HepG2 (cell line): ENCODE data around the gene GUK1. TPM values are rescaled to one million over a fixed set of nuclear protein-coding genes. Genes with fewer than 3 reads are reported as not detected.

Source experiments
- HMGXB3 ChIP-seq: sonication (generic); formaldehyde crosslinking; IDR thresholded peaks from 2 replicates; pipeline ENCODE4 v1.4.0; 2020; ENCODE audit warnings: missing genetic modification reagents, borderline replicate concordance
- HOXD1 ChIP-seq: sonication (generic); formaldehyde crosslinking; IDR thresholded peaks from 2 replicates; pipeline ENCODE4 v1.5.0; 2020; ENCODE audit warnings: missing genetic modification reagents
- MBNL3 ChIP-seq: fragments of 250-450 bp; sonication (Bioruptor Pico); conservative IDR thresholded peaks from 2 replicates; pipeline ENCODE4 v1.8.0; 2022; ENCODE audit warnings: mild to moderate bottlenecking, inconsistent platforms
- MYNN ChIP-seq: sonication (generic); formaldehyde crosslinking; IDR thresholded peaks from 2 replicates; pipeline ENCODE4 v1.4.0; 2020; ENCODE audit warnings: mild to moderate bottlenecking, low read depth, missing genetic modification reagents
- SCMH1 ChIP-seq: sonication (generic); formaldehyde crosslinking; IDR thresholded peaks from 2 replicates; pipeline ENCODE4 v1.9.0; 2021; ENCODE audit warnings: missing genetic modification reagents, mild to moderate bottlenecking, borderline replicate concordance
- polyA plus RNA-seq, 8 experiments: library from polyadenylated mRNA; depleted of rRNA in 3 of 8; stranded (reverse) in 7 of 8; unstranded in 1 of 8; fragments of >200 nt; fragmentation: Illumina TruSeq in 4 of 8; extraction: Trizol in 4 of 8; gene quantifications; 2 replicates each; pipeline versions ENCODE4 v1.2.1 to v1.2.3, GENCODE V29; 2011 to 2016; ENCODE audit warnings: low read depth in 4 of 8, missing spikeins in 1 of 8, mixed read lengths in 1 of 8; ENCODE audit not compliant: insufficient read depth in 1 of 8
- total RNA-seq, 5 experiments: library from RNA; depleted of rRNA; stranded (reverse); fragments of >200 nt; fragmentation: Illumina TruSeq; extraction: Trizol; gene quantifications; 2 replicates each; pipeline ENCODE4 v1.2.3, GENCODE V29; 2016; ENCODE audit warnings: low read depth in 1 of 5
- TF ChIP-seq, protein P1 (sequence below): sonication (generic); formaldehyde crosslinking; IDR thresholded peaks from 2 replicates; pipeline ENCODE4 v1.4.0; 2020; ENCODE audit warnings: missing genetic modification reagents

The GUK1 gene
- total and polyA plus RNA-seq, 2 of the 13 experiments (the other 11 are each of a cell fraction or from before 2014, with no cell fraction given), result 116 to 154 TPM

GRCh38 chr1:228102791-228103620 is 37.1 kb upstream of the GUK1 start, which contains the start of gene C1orf35 (continued):
- TF ChIP-seq HMGXB3 (CRISPR knock-in tag), result peak; percentile 49; the same call in 1 of the 2 replicates
- no peak for TF ChIP-seq MBNL3
- TF ChIP-seq SCMH1 (CRISPR knock-in tag), result no peak
- TF ChIP-seq MYNN (CRISPR knock-in tag), result no peak; the same call in 1 of the 2 replicates
- TF ChIP-seq, protein P1, sequence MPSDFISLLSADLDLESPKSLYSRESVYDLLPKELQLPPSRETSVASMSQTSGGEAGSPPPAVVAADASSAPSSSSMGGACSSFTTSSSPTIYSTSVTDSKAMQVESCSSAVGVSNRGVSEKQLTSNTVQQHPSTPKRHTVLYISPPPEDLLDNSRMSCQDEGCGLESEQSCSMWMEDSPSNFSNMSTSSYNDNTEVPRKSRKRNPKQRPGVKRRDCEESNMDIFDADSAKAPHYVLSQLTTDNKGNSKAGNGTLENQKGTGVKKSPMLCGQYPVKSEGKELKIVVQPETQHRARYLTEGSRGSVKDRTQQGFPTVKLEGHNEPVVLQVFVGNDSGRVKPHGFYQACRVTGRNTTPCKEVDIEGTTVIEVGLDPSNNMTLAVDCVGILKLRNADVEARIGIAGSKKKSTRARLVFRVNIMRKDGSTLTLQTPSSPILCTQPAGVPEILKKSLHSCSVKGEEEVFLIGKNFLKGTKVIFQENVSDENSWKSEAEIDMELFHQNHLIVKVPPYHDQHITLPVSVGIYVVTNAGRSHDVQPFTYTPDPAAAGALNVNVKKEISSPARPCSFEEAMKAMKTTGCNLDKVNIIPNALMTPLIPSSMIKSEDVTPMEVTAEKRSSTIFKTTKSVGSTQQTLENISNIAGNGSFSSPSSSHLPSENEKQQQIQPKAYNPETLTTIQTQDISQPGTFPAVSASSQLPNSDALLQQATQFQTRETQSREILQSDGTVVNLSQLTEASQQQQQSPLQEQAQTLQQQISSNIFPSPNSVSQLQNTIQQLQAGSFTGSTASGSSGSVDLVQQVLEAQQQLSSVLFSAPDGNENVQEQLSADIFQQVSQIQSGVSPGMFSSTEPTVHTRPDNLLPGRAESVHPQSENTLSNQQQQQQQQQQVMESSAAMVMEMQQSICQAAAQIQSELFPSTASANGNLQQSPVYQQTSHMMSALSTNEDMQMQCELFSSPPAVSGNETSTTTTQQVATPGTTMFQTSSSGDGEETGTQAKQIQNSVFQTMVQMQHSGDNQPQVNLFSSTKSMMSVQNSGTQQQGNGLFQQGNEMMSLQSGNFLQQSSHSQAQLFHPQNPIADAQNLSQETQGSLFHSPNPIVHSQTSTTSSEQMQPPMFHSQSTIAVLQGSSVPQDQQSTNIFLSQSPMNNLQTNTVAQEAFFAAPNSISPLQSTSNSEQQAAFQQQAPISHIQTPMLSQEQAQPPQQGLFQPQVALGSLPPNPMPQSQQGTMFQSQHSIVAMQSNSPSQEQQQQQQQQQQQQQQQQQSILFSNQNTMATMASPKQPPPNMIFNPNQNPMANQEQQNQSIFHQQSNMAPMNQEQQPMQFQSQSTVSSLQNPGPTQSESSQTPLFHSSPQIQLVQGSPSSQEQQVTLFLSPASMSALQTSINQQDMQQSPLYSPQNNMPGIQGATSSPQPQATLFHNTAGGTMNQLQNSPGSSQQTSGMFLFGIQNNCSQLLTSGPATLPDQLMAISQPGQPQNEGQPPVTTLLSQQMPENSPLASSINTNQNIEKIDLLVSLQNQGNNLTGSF (CRISPR knock-in tag), result peak; percentile 75; the same call in 1 of the 2 replicates
- peak; percentile 91 for TF ChIP-seq HOXD1 (CRISPR knock-in tag)
